Right lobe of liver (tissue), 6 donors: ENCODE measurements around the gene TMEM247. TPM values are rescaled to one million over a fixed set of nuclear protein-coding genes. Genes with fewer than 3 reads are reported as not detected.

Experiments used
- ATAC-seq, 4 donors: fragments of 200-7000 bp; cut with Tn5 transposase; one replicate each; pipeline ENCODE4 v1.9.1; 2020; ENCODE audit warnings: mild to moderate bottlenecking in 4 of 4, moderate library complexity in 4 of 4
- DNase-seq, 3 donors: peaks; one replicate each; pipeline ENCODE4 v3.0.0-alpha.2; 2020
- H3K27ac ChIP-seq, 3 donors: fragments of 200-600 bp; one replicate each; pipeline ENCODE4 v1.8.0; 2022
- H3K27me3 ChIP-seq, 2 donors: fragments of 200-600 bp; one replicate each; pipeline ENCODE4 v1.8.0; 2022
- H3K36me3 ChIP-seq, 4 donors: fragments of 200-600 bp; sonication (generic) in 1 of 4; one replicate each; pipeline versions ENCODE4 v1.5.1 to v1.8.0; 2017 to 2022; ENCODE audit warnings: control low read depth in 1 of 4
- H3K4me1 ChIP-seq, 4 donors: fragments of 200-600 bp; sonication (generic) in 1 of 4; one replicate each; pipeline versions ENCODE4 v1.5.1 to v1.8.0; 2017 to 2022; ENCODE audit warnings: control low read depth in 1 of 4
- H3K4me3 ChIP-seq, 3 donors: fragments of 200-600 bp; one replicate each; pipeline ENCODE4 v1.8.0; 2022
- H3K9me3 ChIP-seq, 4 donors: fragments of 200-600 bp; sonication (generic) in 1 of 4; one replicate each; pipeline versions ENCODE4 v1.5.1 to v1.8.0; 2017 to 2022; ENCODE audit warnings: control low read depth in 1 of 4
- POLR2A ChIP-seq: fragments of 450-650 bp; IDR thresholded peaks from one replicate; pipeline ENCODE4 v1.6.1; 2017; ENCODE audit warnings: antibody characterized with exemption, mild to moderate bottlenecking
- WGBS: methylation state at CpG from one replicate; pipeline ENCODE4 v1.1.6; 2018; ENCODE audit warnings: low coverage, low lambda C conversion rate; ENCODE audit not compliant: insufficient coverage; ENCODE audit errors: missing lambda C conversion rate; 5-methylcytosine and 5-hydroxymethylcytosine counted together
- intact Hi-C, 2 donors: fragments of 100-400 bp; cut with DNase I; formaldehyde crosslinking; loops; one replicate each; pipeline versions ENCODE4 v1.11.2 to v1.14.1; 2022
- long read RNA-seq: library from polyadenylated mRNA; unstranded; transcript quantifications from one replicate; pipeline ENCODE4 v2.0.0, GENCODE V29; 2019
- total RNA-seq, 6 experiments: library from RNA; depleted of rRNA in 2 of 6; stranded (reverse); fragments of >200 nt in 2 of 6; fragmentation: NEBNext Ultra II Directional in 3 of 6; extraction: Animal tissue kit (Norgen Biotek cat#: 25700) in 3 of 6; gene quantifications; one replicate each; pipeline versions ENCODE4 v1.1.0 to v1.2.4, GENCODE V29; 2016 to 2023
- TF ChIP-seq, protein P1 (sequence below), 4 donors: fragments of 200-600 bp in 3 of 4; fragments of 450-650 bp in 1 of 4; IDR thresholded peaks; one replicate each; pipeline versions ENCODE4 v1.5.1 to v1.8.0; 2016 to 2022; ENCODE audit warnings: antibody characterized with exemption in 4 of 4, mild to moderate bottlenecking in 2 of 4
- donor health status: DM: no; HTN: yes; CAD: no.
- donor health status: DM: no; HTN: no; CAD: no.
- donor health status: DM: no; HTN: no; CAD: no.
- donor health status: DM: no; HTN: yes; CAD: no.
- donor health status: DM: no; HTN: yes; CAD: no.

TMEM247 gene
- total RNA-seq: not detected
- long read RNA-seq: 0 reads

DNA sequence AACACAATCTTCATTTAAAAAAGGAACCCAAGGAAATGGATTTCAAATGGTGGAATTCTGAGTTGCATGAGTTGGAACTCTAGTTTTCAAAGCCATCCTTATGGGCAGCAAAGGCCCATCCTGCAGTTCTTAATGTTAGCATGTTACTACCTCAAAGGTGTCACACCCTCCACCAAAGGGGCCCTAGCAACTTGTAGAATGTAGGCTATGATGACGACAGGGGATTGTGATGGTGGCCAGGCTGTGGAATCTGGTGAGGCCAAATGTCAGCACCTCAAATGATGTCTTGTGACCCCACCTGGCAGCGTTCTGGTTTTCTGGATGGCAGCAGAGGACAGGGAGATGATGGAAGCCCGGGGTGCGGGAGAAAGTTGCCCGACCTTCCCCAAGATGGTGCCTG is at the start of gene TMEM247:
TSS of gene TMEM247 (plus strand) at position 301 of the 400 bp plus-strand sequence.
- ATAC-seq: no peak
- H3K4me3 ChIP-seq: no peak within 1 kb of the TSS
- H3K27ac ChIP-seq: no peak within 1 kb of the TSS
- H3K36me3 ChIP-seq: no peaks in the 10 kb centered on the region
- TF ChIP-seq, protein P1, sequence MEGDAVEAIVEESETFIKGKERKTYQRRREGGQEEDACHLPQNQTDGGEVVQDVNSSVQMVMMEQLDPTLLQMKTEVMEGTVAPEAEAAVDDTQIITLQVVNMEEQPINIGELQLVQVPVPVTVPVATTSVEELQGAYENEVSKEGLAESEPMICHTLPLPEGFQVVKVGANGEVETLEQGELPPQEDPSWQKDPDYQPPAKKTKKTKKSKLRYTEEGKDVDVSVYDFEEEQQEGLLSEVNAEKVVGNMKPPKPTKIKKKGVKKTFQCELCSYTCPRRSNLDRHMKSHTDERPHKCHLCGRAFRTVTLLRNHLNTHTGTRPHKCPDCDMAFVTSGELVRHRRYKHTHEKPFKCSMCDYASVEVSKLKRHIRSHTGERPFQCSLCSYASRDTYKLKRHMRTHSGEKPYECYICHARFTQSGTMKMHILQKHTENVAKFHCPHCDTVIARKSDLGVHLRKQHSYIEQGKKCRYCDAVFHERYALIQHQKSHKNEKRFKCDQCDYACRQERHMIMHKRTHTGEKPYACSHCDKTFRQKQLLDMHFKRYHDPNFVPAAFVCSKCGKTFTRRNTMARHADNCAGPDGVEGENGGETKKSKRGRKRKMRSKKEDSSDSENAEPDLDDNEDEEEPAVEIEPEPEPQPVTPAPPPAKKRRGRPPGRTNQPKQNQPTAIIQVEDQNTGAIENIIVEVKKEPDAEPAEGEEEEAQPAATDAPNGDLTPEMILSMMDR (IDR thresholded peaks at IDR 0.05): no peak
- TF ChIP-seq POLR2A: no peak
- intact Hi-C loops: no loop called here
- H3K4me1 ChIP-seq: no peaks in the 10 kb centered on the region
- WGBS: 63% methylated on average over 2 of the region's 5 CpGs
- no peaks in the 10 kb centered on the region for H3K27me3 ChIP-seq
- DNase-seq: no peak
- no peaks in the 10 kb centered on the region for H3K9me3 ChIP-seq

DNA sequence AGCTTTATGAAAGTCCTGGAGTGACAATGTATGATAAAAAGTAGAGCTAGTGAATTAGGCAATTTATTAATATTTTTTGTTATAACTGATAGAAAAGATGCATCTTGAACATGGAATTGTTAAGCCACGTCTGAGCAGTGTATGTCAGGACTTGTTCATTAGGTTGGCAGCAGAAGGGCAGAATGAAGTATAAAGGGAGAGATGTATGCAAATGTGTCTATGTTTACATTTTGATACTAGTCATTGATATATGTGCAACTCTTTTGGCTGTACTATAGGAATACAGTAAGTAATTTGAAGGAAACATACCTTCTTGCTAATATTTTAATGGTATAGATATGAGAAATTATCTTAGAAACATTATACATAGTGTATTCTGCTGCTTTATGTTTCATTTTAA is 49.0 kb upstream of the TMEM247 start:
- Histone ChIP-seq H3K27me3 (no peaks in the 10 kb centered on the region), H3K9me3 (no peaks in the 10 kb centered on the region), H3K4me3 (no peak overlapping the region), H3K27ac (no peak overlapping the region), H3K36me3 (no peaks in the 10 kb centered on the region), H3K4me1 (no peaks in the 10 kb centered on the region)
- DNase-seq: no peak
- intact Hi-C loops: no loop called here
- 53% methylated on average over 1 of the region's 1 CpG for whole genome bisulfite sequencing
- TF ChIP-seq POLR2A: no peak
- TF ChIP-seq, protein P1 (IDR thresholded peaks at IDR 0.05): no peak
- no peak for ATAC-seq

DNA sequence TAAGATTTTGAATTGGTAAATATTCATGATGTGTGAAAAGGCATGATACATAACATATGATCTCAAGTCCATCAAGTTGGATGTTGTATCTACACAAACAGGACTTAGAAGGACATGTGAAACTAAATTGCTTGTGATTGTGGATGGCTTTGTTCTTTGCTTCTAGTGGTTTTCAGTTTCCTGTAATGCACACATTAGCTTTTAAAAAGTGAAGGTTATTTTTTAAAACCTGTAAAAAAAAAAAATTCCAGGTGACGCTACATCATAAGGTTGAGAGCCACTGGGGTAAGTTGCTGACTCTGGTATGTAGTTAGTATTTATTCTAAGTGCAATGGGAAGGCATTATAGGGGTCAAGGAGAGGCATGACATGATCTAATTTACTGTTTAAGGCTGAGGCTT is 48.4 kb upstream of the TMEM247 start:
- Histone ChIP-seq H3K27me3 (no peaks in the 10 kb centered on the region), H3K27ac (no peak overlapping the region)
- no peak for ATAC-seq

DNA sequence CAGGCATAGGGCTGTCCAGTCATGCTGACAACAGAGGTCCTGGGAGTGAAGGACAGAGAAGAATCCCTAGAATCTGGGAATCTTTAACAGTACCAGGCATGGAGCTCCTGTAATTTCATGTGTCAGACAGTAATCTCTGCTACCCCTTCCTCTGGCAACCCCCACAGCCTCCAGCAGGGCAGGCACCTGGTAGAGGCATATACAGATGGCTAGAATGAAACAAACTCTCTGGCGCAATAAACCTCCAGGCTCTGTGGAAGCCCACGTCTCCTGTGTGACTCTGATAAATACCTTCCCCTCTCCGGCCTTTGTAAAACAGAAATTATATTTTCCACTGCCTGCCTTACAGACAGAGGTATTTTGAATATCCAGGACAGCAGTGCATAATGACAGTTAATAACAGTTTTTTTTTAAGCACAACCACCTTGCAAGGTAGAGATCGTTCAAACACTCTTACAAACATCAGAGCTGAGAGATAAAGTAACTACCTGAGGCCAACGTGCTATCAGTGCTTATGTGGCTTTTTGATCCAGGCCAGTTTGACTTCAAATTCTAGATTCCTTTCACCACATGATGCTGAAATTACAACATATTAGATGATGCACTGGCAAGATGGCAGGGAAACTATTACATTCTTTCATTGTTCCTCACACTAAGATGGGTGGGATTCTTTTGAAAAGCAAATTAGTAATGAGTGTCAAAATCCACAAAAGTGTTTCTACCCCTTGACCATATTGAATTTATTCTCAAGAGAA is 47.7 kb upstream of the TMEM247 start:
- H3K27ac ChIP-seq: no peak overlapping the region
- ATAC-seq: no peak
- WGBS: 60% methylated on average over 5 of the region's 5 CpGs
- H3K27me3 ChIP-seq: no peaks in the 10 kb centered on the region
- H3K9me3 ChIP-seq: no peaks in the 10 kb centered on the region
- TF ChIP-seq, protein P1 (IDR thresholded peaks at IDR 0.05): no peak
- TF ChIP-seq POLR2A: no peak
- intact Hi-C loops: no loop called here
- no peak overlapping the region for H3K4me3 ChIP-seq
- no peak for DNase-seq
- H3K36me3 ChIP-seq: no peaks in the 10 kb centered on the region
- H3K4me1 ChIP-seq: no peaks in the 10 kb centered on the region

More for the DNA sequence above, 48.4 kb upstream of the TMEM247 start:
- Histone ChIP-seq H3K36me3 (no peaks in the 10 kb centered on the region), H3K4me1 (no peaks in the 10 kb centered on the region), H3K4me3 (no peak overlapping the region), H3K9me3 (no peaks in the 10 kb centered on the region)
- DNase-seq: no peak
- WGBS: 93% methylated on average over 1 of the region's 1 CpG
- TF ChIP-seq, protein P1 (IDR thresholded peaks at IDR 0.05): no peak
- no peak for TF ChIP-seq POLR2A
- intact Hi-C loops: no loop called here
